Thyroid gland (tissue), 4 donors: Measurements from ENCODE around the gene CDC42BPA.

Experiments used
- CTCF ChIP-seq, 6 experiments: fragments of 200-600 bp in 3 of 6; fragments of 450-650 bp in 3 of 6; sonication (generic) in 3 of 6; IDR thresholded peaks; one replicate each; pipeline ENCODE4 v1.5.1; 2016 to 2019; ENCODE audit warnings: antibody characterized with exemption in 6 of 6, mild to moderate bottlenecking in 2 of 6, inconsistent platforms in 1 of 6, moderate library complexity in 1 of 6
- POLR2A ChIP-seq, 2 donors: fragments of 450-650 bp; IDR thresholded peaks; one replicate each; pipeline ENCODE4 v1.6.1; 2017; ENCODE audit warnings: antibody characterized with exemption in 2 of 2, mild to moderate bottlenecking in 2 of 2, moderate library complexity in 1 of 2

- TF ChIP-seq CTCF (IDR thresholded peaks at IDR 0.05): no peak
- TF ChIP-seq POLR2A (IDR thresholded peaks at IDR 0.05): no peak
Observed at GRCh38 chr1:227006226-227006796, 312.0 kb downstream of the CDC42BPA start.
